ENCODE results near the gene TMEM126B. TPM values are rescaled to one million over a fixed set of nuclear protein-coding genes. Genes with fewer than 3 reads are reported as not detected.
A peak's percentile ranks its signal among the peaks of the same experiment; 100 is the strongest.

TMEM126B gene
- total RNA-seq, 1 experiment from 2014 or later: 38.1 TPM

DNA sequence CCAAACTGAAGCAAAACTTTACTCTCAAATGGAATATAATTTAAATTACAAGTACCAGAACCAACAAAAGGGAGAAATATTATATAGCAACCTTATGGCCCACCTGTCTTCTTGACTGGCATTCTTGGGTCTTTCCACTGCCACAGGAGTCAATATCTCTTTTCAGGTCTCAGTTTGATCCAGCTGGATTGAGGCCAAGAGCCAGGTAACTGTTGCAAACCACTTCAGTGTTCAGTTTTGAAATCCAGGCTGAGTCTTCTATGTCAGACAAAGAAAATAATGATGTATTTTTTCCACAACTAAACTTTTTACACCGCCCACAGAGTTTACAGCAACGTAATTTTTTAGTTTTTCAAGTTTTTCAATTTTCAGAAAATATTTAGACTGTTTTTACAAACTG lies 1.9 kb upstream of the TMEM126B start:
- peak overlapping the region; percentile 79; the same call in 1 of the 2 replicates for H3K4me3 ChIP-seq
- TF ChIP-seq EZH2 (IDR thresholded peaks at IDR 0.05; ENCODE audit: low read depth): no peak
- TF ChIP-seq, protein P1, sequence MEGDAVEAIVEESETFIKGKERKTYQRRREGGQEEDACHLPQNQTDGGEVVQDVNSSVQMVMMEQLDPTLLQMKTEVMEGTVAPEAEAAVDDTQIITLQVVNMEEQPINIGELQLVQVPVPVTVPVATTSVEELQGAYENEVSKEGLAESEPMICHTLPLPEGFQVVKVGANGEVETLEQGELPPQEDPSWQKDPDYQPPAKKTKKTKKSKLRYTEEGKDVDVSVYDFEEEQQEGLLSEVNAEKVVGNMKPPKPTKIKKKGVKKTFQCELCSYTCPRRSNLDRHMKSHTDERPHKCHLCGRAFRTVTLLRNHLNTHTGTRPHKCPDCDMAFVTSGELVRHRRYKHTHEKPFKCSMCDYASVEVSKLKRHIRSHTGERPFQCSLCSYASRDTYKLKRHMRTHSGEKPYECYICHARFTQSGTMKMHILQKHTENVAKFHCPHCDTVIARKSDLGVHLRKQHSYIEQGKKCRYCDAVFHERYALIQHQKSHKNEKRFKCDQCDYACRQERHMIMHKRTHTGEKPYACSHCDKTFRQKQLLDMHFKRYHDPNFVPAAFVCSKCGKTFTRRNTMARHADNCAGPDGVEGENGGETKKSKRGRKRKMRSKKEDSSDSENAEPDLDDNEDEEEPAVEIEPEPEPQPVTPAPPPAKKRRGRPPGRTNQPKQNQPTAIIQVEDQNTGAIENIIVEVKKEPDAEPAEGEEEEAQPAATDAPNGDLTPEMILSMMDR (conservative IDR thresholded peaks at IDR 0.05): no peak
- H4K20me1 ChIP-seq (ENCODE audit: insufficient read depth): no peaks in the 10 kb centered on the region
- peak overlapping the region; percentile 35; the same call in 1 of the 2 replicates for H3K27ac ChIP-seq
- H3K4me1 ChIP-seq (replicated peaks; ENCODE audit: insufficient read depth): peaks cover 29% of the 10 kb centered on the region
- H3K27me3 ChIP-seq (ENCODE audit: insufficient read depth, low read depth): no peaks in the 10 kb centered on the region
- no peaks in the 10 kb centered on the region for H3K9me2 ChIP-seq (ENCODE audit: insufficient read depth)
- peaks cover 6% of the 10 kb centered on the region for H3K36me3 ChIP-seq (ENCODE audit: low read depth)
- CTCF ChIA-PET: no interaction called here
- no TSS peak for BruUV-seq (replicated peaks)
- H2AFZ ChIP-seq: peak overlapping the region; percentile 89; the same call in 1 of the 2 replicates
- H3K79me2 ChIP-seq (ENCODE audit: low read depth): peaks cover 36% of the 10 kb centered on the region
- H3K9me3 ChIP-seq (ENCODE audit: insufficient read depth, low read depth): no peaks in the 10 kb centered on the region
- peak overlapping the region; percentile 84 for H3K4me2 ChIP-seq
- intact Hi-C loops (cut with micrococcal nuclease; ENCODE audit: unreplicated experiment): loop anchor here (10.0 kb wide), 1 partner anchor 218 kb away; no protein-coding TSS in a partner anchor
- DNase-seq: no peak
- H3F3A ChIP-seq (ENCODE audit: insufficient read depth, low read depth): peaks cover 6% of the 10 kb centered on the region; the same call in 1 of the 2 replicates
- POLR2A ChIA-PET (ENCODE audit: unreplicated experiment): no interaction called here

DNA sequence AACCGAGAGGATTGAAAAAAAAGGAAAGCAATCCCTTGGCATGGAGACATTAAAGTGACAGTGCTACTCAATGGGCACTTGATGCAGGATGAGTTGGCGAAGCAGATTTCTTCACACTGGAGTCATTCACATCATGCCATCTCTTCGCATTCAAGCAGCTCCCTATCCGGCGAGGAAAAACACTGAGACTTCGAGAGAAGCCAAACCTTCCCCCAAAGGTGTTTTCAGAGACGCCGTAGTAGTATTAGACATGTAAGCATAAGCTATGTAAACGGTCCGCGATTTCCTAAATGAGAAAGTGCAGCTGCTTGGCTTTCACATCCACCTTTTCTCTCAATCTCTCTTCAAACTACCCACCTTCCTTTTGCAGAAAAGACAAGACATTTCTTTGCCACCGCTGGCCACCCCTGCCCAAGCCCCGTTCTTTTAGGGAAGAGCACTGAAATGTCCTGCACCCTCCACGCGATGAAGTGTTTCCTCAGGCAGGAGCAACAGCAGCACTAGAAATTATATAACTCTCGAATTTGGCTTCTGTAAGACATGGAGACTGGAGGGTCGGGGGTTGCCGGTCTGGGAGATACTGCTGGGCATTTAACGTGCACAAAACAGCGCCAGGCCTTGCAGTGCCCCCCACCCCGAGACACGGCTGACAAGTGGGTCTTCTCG lies 928 bp upstream of the TMEM126B start, which contains the start of gene DLG2:
DLG2 (minus strand) TSS at position 13 of the 666 bp plus-strand sequence.
- Histone ChIP-seq H3K27ac (peak within 1 kb of the TSS; percentile 35), H3F3A (ENCODE audit: insufficient read depth, low read depth) (peaks cover 6% of the 10 kb centered on the region; the same call in 1 of the 2 replicates), H3K27me3 (ENCODE audit: insufficient read depth, low read depth) (no peaks in the 10 kb centered on the region), H3K9me2 (ENCODE audit: insufficient read depth) (no peaks in the 10 kb centered on the region), H3K36me3 (ENCODE audit: low read depth) (peaks cover 14% of the 10 kb centered on the region), H2AFZ (peak within 1 kb of the TSS; percentile 89), H3K4me2 (peak within 1 kb of the TSS; percentile 84), H4K20me1 (ENCODE audit: insufficient read depth) (no peaks in the 10 kb centered on the region), H3K4me1 (replicated peaks; ENCODE audit: insufficient read depth) (peaks cover 29% of the 10 kb centered on the region), H3K79me2 (ENCODE audit: low read depth) (peaks cover 44% of the 10 kb centered on the region), H3K9me3 (ENCODE audit: insufficient read depth, low read depth) (no peaks in the 10 kb centered on the region), H3K4me3 (peak within 1 kb of the TSS; percentile 79)
- ChIA-PET POLR2A (ENCODE audit: unreplicated experiment) (interaction anchor here (0.6 to 1.2 kb wide), 7 partner anchors 217 to 938 kb away, joined by 3 to 9 read pairs (median 3); partner anchors contain the start of gene EED), CTCF (no interaction called here)
- TF ChIP-seq, protein P1 (conservative IDR thresholded peaks at IDR 0.05): no peak
- no peak for TF ChIP-seq EZH2 (IDR thresholded peaks at IDR 0.05; ENCODE audit: low read depth)
- intact Hi-C loops (cut with micrococcal nuclease; ENCODE audit: unreplicated experiment): loop anchor here (10.0 kb wide), 1 partner anchor 217 kb away; no protein-coding TSS in a partner anchor
- TSS peak; percentile 83 for BruUV-seq (replicated peaks)
- peak; percentile 11 to 65 for DNase-seq

DNA sequence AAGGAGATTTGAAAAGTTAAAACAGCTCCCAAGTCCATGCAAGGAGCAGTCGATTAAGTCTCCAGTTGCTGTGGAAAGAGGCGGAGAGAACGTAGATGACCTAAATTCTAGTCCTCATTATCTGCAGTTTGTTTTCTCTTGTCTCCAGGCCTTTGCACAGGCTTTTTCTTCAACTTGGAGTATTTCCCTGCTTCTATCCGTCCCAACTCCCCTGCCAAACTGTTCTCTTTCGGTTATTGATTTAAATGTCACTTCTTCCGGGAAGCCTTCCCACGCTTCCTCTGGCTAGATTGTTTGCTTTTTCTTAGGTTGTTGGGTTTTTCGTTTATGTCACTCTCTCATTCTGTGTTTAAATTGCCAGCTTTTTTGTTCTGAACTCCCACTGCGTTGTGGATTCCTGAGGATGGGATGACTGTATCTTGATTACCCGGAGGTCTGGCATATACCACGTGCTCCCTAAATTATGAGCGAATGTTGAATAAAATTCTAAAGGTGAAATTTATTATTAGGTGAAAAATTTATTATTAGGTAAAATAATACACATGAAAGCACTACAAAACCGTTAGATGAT lies 463 bp downstream of the TMEM126B start:
- TF ChIP-seq, protein P1 (conservative IDR thresholded peaks at IDR 0.05): no peak
- H2AFZ ChIP-seq: peak overlapping the region; percentile 89
- peak overlapping the region; percentile 86 for H3K4me2 ChIP-seq
- ChIA-PET POLR2A (ENCODE audit: unreplicated experiment) (interaction anchor here (0.6 to 0.7 kb wide), 4 partner anchors 19 to 489 kb away, joined by 3 to 7 read pairs (median 4); partner anchors contain the start of gene TMEM126A), CTCF (no interaction called here)
- H3K27me3 ChIP-seq (ENCODE audit: insufficient read depth, low read depth): no peaks in the 10 kb centered on the region
- TSS peak; percentile 62 for BruUV-seq (replicated peaks)
- H3K27ac ChIP-seq: peak overlapping the region; percentile 65
- peaks cover 29% of the 10 kb centered on the region for H3K4me1 ChIP-seq (replicated peaks; ENCODE audit: insufficient read depth)
- H3K4me3 ChIP-seq: peak overlapping the region; percentile 79
- H3K79me2 ChIP-seq (ENCODE audit: low read depth): peaks cover 50% of the 10 kb centered on the region
- intact Hi-C loops (cut with micrococcal nuclease; ENCODE audit: unreplicated experiment): loop anchor here (2.0 to 10.0 kb wide), 3 partner anchors 36 to 616 kb away; partner anchors contain the start of genes CREBZF and EED
- no peak for DNase-seq
- H3K9me3 ChIP-seq (ENCODE audit: insufficient read depth, low read depth): no peaks in the 10 kb centered on the region
- H3F3A ChIP-seq (ENCODE audit: insufficient read depth, low read depth): peaks cover 6% of the 10 kb centered on the region; the same call in 1 of the 2 replicates
- no peaks in the 10 kb centered on the region for H3K9me2 ChIP-seq (ENCODE audit: insufficient read depth)
- no peaks in the 10 kb centered on the region for H4K20me1 ChIP-seq (ENCODE audit: insufficient read depth)
- peaks cover 20% of the 10 kb centered on the region for H3K36me3 ChIP-seq (ENCODE audit: low read depth)

All from PC-9 (cell line).